ENCODE data around the gene SP6.

Gene SP6

DNA sequence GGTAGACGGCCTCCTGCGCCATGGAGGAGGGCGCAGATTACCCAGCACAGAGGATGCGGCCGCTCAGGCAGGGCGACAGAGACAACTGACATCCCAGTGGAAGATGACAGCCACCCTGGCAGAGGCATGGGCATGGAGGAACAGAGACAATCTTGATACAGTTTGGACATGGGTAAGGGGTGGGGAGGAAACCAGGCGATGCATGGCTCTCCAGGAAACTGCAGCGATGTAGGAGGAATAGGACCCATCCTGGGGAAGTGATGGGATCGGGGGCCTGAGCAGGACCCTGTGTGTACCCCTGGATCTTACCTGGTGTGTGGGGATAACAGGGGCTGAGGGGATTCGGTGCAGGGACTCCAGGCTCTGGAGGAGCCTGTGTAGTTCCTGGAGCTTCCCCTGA is 34.0 kb downstream of the SP6 start:
- TF ChIP-seq JUND (IDR thresholded peaks at IDR 0.05; ENCODE audit: low read depth): no peak
- in situ Hi-C loops (cut with HindIII; ENCODE audit: low pct_unique_long_range_greater_than_20kb, low sequenced_read_pairs): no loop called here
- DNase-seq (ENCODE audit: low read depth in 1 of 2, low spot score in 1 of 2): no peak

DNA sequence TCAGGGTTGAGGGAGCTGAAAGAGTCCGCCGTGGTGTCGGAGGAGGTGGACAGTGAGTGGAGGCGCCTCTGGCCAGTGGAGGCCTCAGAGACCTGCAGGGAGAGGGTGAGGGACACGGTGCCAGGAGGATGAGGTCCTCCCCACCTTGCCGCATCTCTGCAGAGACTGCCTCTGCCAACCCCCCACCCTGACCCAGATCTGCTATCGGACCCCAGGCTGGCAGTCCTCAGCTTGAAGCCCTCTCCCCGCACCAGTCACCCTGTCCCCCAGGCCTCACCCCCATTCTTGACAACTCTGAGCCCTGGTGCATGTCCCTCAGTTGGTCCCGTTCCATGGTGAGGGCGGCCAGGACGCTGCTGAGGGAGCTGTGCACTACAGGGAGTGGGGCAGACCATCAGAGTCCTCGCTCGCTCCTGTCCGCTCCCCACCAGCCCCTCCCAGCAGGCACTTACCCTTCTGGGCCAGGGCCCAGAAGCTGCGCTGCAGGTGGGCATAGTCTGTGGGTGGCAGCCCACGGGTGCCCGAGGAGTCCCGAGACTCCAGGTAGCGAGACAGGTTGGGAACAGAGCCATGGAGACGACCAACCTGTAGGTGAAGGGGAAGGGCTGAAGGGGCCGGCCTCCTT is 34.7 kb downstream of the SP6 start:
- TF ChIP-seq JUND (IDR thresholded peaks at IDR 0.05; ENCODE audit: low read depth): no peak
- DNase-seq (ENCODE audit: low read depth in 1 of 2, low spot score in 1 of 2): no peak
- in situ Hi-C loops (cut with HindIII; ENCODE audit: low pct_unique_long_range_greater_than_20kb, low sequenced_read_pairs): no loop called here

DNA sequence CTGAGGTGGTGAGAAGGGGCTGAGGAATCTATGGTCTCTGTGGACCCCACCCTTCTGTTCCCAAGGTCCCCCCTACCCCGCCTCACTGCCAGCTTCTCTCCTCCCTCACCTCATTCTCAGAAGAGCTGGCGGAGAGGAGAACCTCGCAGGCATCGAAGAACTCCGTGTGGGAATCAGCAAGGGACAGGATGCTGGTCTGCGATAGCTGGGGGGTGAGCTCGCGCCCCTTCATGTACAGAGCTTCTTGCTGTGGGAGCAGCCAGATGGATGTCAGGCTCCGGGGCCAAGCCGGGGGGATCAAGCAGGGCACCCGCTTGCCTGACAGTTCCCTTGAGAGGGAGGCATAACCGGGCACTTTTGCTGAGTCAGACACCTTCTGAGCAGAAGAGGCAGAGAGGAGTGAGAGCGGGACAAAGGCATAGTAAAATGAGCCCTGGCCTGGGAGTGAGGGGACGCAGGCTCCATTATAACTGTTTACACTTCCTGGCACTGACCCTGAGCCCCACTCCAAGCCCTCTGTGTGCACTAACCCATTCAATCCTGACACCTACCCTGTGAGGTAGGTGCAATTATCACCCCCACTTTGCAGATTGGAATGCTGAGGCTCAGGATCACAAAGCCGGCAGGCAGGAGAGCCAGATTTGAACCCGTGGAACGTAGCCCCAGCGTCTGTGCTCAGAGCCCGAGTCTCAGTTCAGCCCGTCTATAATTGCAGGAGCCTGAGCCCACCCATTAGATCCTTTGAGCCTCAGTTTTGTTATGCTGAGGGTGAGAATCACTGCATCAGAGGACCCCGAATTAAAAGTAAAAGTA is 35.7 kb downstream of the SP6 start:
- TF ChIP-seq JUND (IDR thresholded peaks at IDR 0.05; ENCODE audit: low read depth): no peak

DNA sequence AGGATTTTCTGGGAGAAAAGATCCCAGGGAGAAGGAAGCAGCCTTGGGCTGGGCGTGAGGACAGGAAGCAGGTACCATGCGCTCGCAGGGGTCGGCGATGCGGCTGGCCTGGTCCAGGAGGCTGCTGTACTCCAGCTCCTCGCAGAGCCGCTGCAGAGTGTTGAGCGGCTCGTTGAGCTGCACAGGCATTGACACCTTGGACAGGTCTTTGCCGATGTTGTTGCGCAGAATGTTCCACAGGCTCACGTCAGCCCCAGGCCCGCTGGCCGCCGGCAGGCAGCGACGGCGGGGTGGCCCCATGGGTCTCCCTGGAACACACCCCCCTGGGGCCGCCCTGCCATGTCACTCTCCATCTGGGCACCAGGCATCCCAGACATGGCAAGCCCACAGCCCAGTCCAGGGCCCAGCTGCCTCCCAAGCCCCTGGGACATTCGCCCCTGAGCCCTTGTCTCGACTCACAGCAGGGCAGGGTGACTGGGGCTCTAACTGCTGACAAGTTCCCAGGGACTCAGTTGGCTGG is 37.4 kb downstream of the SP6 start:
- DNase-seq (ENCODE audit: low read depth in 1 of 2, low spot score in 1 of 2): no peak
- in situ Hi-C loops (cut with HindIII; ENCODE audit: low pct_unique_long_range_greater_than_20kb, low sequenced_read_pairs): no loop called here

More for the DNA sequence above, 35.7 kb downstream of the SP6 start:
- DNase-seq (ENCODE audit: low read depth in 1 of 2, low spot score in 1 of 2): no peak
- in situ Hi-C loops (cut with HindIII; ENCODE audit: low pct_unique_long_range_greater_than_20kb, low sequenced_read_pairs): no loop called here

DNA sequence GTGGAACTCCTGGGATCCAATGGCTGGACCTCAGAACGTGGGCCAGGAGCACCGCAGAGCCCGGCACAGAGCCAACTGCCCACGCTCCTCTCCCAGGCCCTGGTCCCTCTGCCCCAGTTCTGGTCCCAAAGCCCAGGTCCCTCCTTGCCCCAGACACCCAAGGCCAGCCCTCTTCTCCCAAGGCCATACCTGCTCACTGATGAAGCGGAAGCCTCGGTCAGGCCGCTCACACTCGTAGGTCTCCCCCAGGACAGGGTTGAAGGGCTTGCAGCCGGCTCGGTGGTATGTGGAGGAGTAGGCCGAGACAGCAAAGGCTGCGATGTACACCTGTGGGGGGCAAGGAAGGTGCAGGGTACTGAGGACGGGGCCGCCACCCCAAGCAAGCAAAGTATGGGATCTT is 37.9 kb downstream of the SP6 start:
- no peak for TF ChIP-seq JUND (IDR thresholded peaks at IDR 0.05; ENCODE audit: low read depth)
- in situ Hi-C loops (cut with HindIII; ENCODE audit: low pct_unique_long_range_greater_than_20kb, low sequenced_read_pairs): no loop called here
- no peak for DNase-seq (ENCODE audit: low read depth in 1 of 2, low spot score in 1 of 2)

More for the DNA sequence above, 37.4 kb downstream of the SP6 start:
- no peak for TF ChIP-seq JUND (IDR thresholded peaks at IDR 0.05; ENCODE audit: low read depth)

DNA sequence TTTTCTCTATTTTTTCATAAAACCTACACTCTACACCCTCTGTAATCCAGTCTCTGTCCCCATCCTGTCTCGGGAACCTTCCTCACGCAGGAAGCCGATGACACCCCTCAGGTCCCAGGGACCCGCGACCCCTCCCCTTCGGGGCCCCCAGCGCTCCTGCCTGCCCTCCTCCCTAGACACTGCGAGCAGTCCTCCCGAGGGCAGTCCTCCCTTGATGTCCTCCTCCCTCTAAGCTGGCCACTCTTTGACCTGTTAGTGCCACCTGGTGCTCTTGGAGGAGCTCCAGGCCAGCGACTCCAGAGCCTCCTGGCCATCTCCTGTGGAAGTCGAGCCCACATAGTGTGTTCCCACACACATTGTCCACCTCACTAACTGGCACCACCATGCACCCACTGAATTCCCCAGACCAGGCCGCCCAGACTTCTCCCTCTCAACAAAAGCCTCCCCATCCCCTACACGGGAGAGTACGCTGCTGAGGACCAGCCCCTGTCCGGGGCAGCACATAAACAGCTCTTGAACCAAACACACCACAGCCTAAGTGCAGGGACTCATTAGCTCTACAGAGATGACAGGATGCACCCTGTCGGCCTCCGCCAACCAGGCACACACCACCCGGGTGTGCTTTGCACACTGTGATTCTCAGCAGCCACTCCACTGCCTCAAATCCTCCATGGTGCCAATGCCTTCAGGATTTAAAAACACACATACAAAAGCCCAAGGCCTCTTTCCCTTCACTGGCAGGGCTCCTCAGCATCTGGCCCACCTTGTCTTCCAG is 38.6 kb downstream of the SP6 start:
- TF ChIP-seq JUND (IDR thresholded peaks at IDR 0.05; ENCODE audit: low read depth): no peak
- in situ Hi-C loops (cut with HindIII; ENCODE audit: low pct_unique_long_range_greater_than_20kb, low sequenced_read_pairs): no loop called here

DNA sequence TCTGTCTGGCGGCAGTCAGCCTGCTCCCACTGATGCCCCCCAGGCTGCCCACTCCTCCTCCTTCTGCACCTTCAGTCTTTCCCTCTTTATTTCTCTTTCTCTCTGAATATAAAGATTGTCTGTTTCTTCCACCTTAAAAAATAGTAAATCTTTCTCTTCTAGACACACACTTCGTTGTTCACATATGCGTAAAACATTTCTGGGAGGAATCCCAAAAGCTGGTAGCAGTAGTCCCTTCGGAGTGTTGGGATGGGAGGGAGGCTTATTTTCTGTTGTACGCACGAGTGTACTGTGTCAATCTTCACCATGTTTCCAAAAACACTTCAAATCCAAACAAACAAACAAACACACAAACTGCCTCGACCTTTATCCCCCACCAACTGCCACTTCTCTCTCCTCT is 39.3 kb downstream of the SP6 start:
- no peak for TF ChIP-seq JUND (IDR thresholded peaks at IDR 0.05; ENCODE audit: low read depth)
- no peak for DNase-seq (ENCODE audit: low read depth in 1 of 2, low spot score in 1 of 2)
- in situ Hi-C loops (cut with HindIII; ENCODE audit: low pct_unique_long_range_greater_than_20kb, low sequenced_read_pairs): no loop called here

More for the DNA sequence above, 38.6 kb downstream of the SP6 start:
- DNase-seq (ENCODE audit: low read depth in 1 of 2, low spot score in 1 of 2): no peak

DNA sequence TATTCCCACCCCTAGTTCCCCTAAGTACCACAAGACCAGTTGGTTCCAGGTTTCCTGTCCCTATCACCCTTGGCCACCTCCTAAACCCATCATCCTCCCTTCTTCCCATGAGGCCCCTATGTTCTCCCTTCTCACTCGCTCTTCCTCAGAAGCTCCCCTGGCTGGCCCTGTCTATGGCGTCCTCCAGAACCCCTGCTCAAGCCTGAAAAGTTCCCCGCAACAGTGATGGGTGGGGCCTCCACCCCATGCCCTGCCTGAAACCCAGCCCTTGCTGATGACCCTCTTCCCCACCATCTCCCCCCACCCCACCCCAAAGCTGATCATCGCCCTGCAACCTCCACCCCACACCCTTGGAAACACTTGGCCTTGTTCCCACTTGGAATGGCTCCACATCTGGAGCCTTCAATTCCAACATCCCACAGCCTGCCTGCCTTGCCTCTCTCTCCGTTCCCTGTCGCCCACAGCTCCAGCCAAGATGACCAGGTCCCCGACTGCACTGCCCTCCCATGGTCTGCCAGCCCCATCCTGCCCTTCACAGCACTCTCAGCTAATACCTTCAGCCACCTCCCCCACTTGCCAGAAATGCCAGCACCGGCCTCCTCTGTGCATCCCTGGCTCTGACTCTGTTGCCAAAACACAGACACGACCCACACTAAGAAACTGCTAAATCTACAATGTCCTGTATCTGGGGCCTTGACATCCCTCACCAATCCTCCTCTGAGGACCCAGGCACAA is 39.9 kb downstream of the SP6 start:
- DNase-seq (ENCODE audit: low read depth in 1 of 2, low spot score in 1 of 2): no peak
- in situ Hi-C loops (cut with HindIII; ENCODE audit: low pct_unique_long_range_greater_than_20kb, low sequenced_read_pairs): no loop called here
- no peak for TF ChIP-seq JUND (IDR thresholded peaks at IDR 0.05; ENCODE audit: low read depth)

DNA sequence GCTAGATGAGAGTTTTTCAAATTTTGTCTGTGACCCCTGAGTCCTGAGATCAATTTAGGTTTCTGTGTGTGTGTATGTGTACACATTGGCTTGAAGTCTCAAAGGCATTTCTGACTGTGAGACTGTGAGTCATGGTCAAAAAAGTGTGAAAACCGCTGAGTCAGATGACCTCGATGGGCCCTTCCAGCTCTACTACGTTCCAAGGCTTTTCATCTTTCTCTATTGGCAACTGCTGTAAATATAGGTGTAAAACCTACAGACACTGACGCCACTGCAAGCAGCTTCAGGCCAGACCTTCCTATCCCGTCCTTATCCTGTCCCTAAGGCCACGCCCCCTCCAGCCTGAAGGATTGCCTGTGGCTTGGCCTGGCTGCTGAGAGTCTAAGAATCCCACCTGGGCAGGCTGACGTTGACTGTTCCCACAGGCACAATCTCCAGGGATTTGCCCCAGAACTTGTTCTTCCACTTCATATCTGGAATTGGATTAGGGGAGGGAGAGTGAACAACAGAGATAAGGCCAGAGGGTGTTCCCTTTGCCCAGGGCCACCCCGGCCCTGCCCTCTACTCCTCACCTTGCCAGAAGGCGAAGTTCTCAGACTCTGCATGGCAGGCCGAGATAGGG is 40.7 kb downstream of the SP6 start:
- no peak for TF ChIP-seq JUND (IDR thresholded peaks at IDR 0.05; ENCODE audit: low read depth)
- in situ Hi-C loops (cut with HindIII; ENCODE audit: low pct_unique_long_range_greater_than_20kb, low sequenced_read_pairs): no loop called here
- DNase-seq (ENCODE audit: low read depth in 1 of 2, low spot score in 1 of 2): peak in 1 of 2 experiments; percentile 30

DNA sequence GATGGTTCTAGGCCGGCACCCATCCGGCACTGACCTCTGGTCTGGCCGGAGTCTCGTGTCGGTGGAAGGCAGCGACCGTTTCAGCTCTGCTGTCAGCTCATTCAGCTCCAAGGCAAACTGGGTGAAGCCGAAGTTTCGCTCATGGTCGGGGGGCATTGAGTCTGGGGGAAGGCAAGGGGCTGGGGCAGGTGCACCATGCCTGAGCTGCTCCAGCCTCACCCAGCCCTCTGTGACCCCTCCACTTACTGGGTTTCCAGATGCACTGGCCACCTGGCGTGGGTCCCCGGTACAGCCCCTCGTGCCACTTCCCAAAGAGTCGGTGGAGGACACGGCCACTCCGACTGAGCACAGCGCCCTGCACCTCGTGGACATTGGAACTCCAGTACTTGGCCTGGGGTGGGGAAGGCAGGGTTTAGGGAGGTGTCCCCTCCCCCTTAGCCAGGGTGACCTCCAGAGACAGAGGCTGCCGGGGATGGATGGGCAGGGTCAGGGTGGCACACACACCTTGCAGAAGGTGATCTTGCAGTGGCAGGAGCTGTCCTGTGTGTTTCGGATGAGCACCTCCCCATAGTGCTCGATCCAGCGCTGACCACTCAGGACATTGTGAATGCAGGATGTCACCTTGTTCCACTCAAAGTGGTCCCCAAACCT is 42.0 kb downstream of the SP6 start:
- TF ChIP-seq JUND (IDR thresholded peaks at IDR 0.05; ENCODE audit: low read depth): no peak

DNA sequence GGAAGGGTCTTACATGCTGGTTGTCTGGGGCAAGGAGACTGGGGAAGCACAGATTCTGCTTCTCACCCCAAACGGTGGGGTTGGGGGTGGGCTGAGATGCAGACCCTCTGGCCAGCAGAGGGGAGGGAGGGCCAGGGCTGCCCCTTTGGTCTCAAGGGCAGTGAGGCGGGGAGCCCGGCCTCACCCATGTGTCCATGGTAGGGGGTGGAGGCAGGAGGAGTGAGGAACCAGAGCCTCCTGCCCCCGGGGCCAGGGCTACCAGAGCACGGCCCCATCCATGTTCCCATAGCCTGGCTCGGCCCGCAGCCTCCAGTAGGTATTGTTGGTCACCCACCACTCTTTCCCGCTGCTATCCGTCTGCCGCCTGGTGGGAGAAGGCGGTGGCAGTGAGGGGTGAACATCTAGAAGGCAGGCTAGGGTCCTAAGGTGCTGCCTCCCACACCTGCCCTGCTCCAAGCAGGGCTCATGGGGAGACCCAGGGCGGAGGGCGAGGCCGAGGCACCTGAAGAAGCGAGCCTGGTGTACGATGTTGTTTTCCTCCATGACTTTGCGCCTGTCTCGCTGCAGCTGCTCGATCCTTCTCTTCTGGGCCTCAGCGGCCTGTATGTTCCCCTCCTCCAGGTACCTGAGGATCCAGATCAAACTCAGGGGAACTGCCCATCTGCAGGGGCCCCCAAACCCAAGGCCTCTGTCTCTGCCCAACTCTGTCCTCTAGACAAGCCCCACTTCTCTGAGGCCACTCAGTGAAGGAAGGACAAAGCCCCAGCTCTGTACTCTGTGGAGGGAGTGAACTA is 42.7 kb downstream of the SP6 start:
- TF ChIP-seq JUND (IDR thresholded peaks at IDR 0.05; ENCODE audit: low read depth): no peak
- DNase-seq (ENCODE audit: low read depth in 1 of 2, low spot score in 1 of 2): no peak
- in situ Hi-C loops (cut with HindIII; ENCODE audit: low pct_unique_long_range_greater_than_20kb, low sequenced_read_pairs): no loop called here

More for the DNA sequence above, 42.0 kb downstream of the SP6 start:
- in situ Hi-C loops (cut with HindIII; ENCODE audit: low pct_unique_long_range_greater_than_20kb, low sequenced_read_pairs): no loop called here
- DNase-seq (ENCODE audit: low read depth in 1 of 2, low spot score in 1 of 2): no peak

Data from T47D (cell line).